Colonic mucosa (tissue), 4 donors: ENCODE measurements around the gene GABBR2. TPM values are rescaled to one million over a fixed set of nuclear protein-coding genes. Genes with fewer than 3 reads are reported as not detected.

Source experiments
- DNase-seq: peaks from one replicate; pipeline ENCODE4 v3.0.0-alpha.2; 2020
- H3K27ac ChIP-seq: fragments of 200-600 bp; one replicate; pipeline ENCODE4 v1.8.0; 2021
- H3K27me3 ChIP-seq: fragments of 200-600 bp; one replicate; pipeline ENCODE4 v1.8.0; 2021
- H3K36me3 ChIP-seq: fragments of 200-600 bp; one replicate; pipeline ENCODE4 v1.8.0; 2021
- H3K4me1 ChIP-seq: fragments of 200-600 bp; one replicate; pipeline ENCODE4 v1.8.0; 2021; ENCODE audit warnings: mild to moderate bottlenecking
- H3K4me3 ChIP-seq: fragments of 200-600 bp; one replicate; pipeline ENCODE4 v1.8.0; 2021
- H3K9ac ChIP-seq, 2 donors: one replicate each; pipeline ENCODE4 v1.7.0; 2013; ENCODE audit warnings: control low read depth in 2 of 2, low read depth in 2 of 2, low read length in 2 of 2
- H3K9me3 ChIP-seq: fragments of 200-600 bp; one replicate; pipeline ENCODE4 v1.8.0; 2021
- CTCF ChIP-seq: fragments of 200-600 bp; IDR thresholded peaks from one replicate; pipeline ENCODE4 v1.8.0; 2022; ENCODE audit warnings: antibody characterized with exemption, mild to moderate bottlenecking
- intact Hi-C: fragments of 100-400 bp; cut with DNase I; formaldehyde crosslinking; loops from one replicate; pipeline ENCODE4 v1.14.1; 2022
- total RNA-seq, 2 donors: library from RNA; stranded (reverse); fragmentation: NEBNext Ultra II Directional in 1 of 2; extraction: Animal tissue kit (Norgen Biotek cat#: 25700) in 1 of 2; gene quantifications; one replicate each; pipeline ENCODE4 v1.2.1, GENCODE V29; 2021
- donor health status: healthy.
- donor health status: DM: no; HTN: no; CAD: no.
- donor health status: DM: no; HTN: no; CAD: no.

GABBR2 gene
- total RNA-seq, 2 donors from 2014 or later: 0.05 TPM; not detected in 1

- intact Hi-C loops: no loop called here
- Histone ChIP-seq H3K9ac (no peak overlapping the region), H3K36me3 (no peaks in the 10 kb centered on the region), H3K4me1 (no peaks in the 10 kb centered on the region), H3K27me3 (no peaks in the 10 kb centered on the region), H3K9me3 (no peaks in the 10 kb centered on the region), H3K4me3 (no peak overlapping the region), H3K27ac (no peak overlapping the region)
- no peak for TF ChIP-seq CTCF
- no peak for DNase-seq
These were observed 144.0 kb downstream of the GABBR2 start for GRCh38 chr9:98564714-98565113.

- Histone ChIP-seq H3K4me1 (no peaks in the 10 kb centered on the region), H3K9me3 (no peaks in the 10 kb centered on the region), H3K36me3 (no peaks in the 10 kb centered on the region), H3K27ac (no peak overlapping the region), H3K4me3 (no peak overlapping the region), H3K27me3 (no peaks in the 10 kb centered on the region), H3K9ac (no peak overlapping the region)
- DNase-seq: peak; percentile 11
- intact Hi-C loops: no loop called here
- no peak for TF ChIP-seq CTCF
These were observed 144.7 kb downstream of the GABBR2 start for GRCh38 chr9:98563988-98564387.

- no peaks in the 10 kb centered on the region for H3K4me1 ChIP-seq
- no peak overlapping the region for H3K9ac ChIP-seq
- no peaks in the 10 kb centered on the region for H3K36me3 ChIP-seq
- no peak overlapping the region for H3K4me3 ChIP-seq
- no peaks in the 10 kb centered on the region for H3K9me3 ChIP-seq
- intact Hi-C loops: no loop called here
- no peak overlapping the region for H3K27ac ChIP-seq
- no peaks in the 10 kb centered on the region for H3K27me3 ChIP-seq
- no peak for TF ChIP-seq CTCF
- peak; percentile 7 for DNase-seq
These were observed 145.4 kb downstream of the GABBR2 start for GRCh38 chr9:98563212-98563907.

GRCh38 chr9:98559561-98559960 lies 149.2 kb downstream of the GABBR2 start:
- H3K27me3 ChIP-seq: no peaks in the 10 kb centered on the region
- H3K9me3 ChIP-seq: no peaks in the 10 kb centered on the region
- intact Hi-C loops: no loop called here
- no peak overlapping the region for H3K27ac ChIP-seq
- no peak for TF ChIP-seq CTCF
- H3K9ac ChIP-seq: no peak overlapping the region
- H3K4me1 ChIP-seq: no peaks in the 10 kb centered on the region
- no peaks in the 10 kb centered on the region for H3K36me3 ChIP-seq
- no peak overlapping the region for H3K4me3 ChIP-seq
- DNase-seq: no peak

- no peak overlapping the region for H3K9ac ChIP-seq
- intact Hi-C loops: no loop called here
- H3K36me3 ChIP-seq: no peaks in the 10 kb centered on the region
- no peaks in the 10 kb centered on the region for H3K9me3 ChIP-seq
- no peak for TF ChIP-seq CTCF
- DNase-seq: peak; percentile 4
- H3K27me3 ChIP-seq: no peaks in the 10 kb centered on the region
- H3K27ac ChIP-seq: no peak overlapping the region
- H3K4me1 ChIP-seq: no peaks in the 10 kb centered on the region
- no peak overlapping the region for H3K4me3 ChIP-seq
These were observed 150.2 kb downstream of the GABBR2 start for GRCh38 chr9:98558575-98558974.
